Right ventricle myocardium superior (tissue), 1 donor: ENCODE data around the gene BABAM2. TPM values are rescaled to one million over a fixed set of nuclear protein-coding genes. Genes with fewer than 3 reads are reported as not detected.
A peak's percentile ranks its signal among the peaks of the same experiment; 100 is the strongest.

Source experiments
- ATAC-seq: fragments of 200-7000 bp; cut with Tn5 transposase; one replicate; pipeline ENCODE4 v1.9.1; 2020; ENCODE audit warnings: mild to moderate bottlenecking; ENCODE audit not compliant: poor library complexity
- DNase-seq: peaks from one replicate; pipeline ENCODE4 v3.0.0-alpha.2; 2020
- intact Hi-C: fragments of 100-400 bp; cut with DNase I; formaldehyde crosslinking; loops from one replicate; pipeline ENCODE4 v1.11.2; 2022
- total RNA-seq: library from RNA; stranded (reverse); fragmentation: NEBNext Ultra II Directional; extraction: Animal tissue kit (Norgen Biotek cat#: 25700); gene quantifications from one replicate; pipeline ENCODE4 v1.2.1, GENCODE V29; 2021
- donor health status: DM: no; HTN: yes; CAD: no; lungs with severe emphysema.

BABAM2 gene
- total RNA-seq, 1 donor from 2014 or later = 51.3 TPM

- no peak for ATAC-seq
- intact Hi-C loops = no loop called here
- no peak for DNase-seq
These were observed 453.6 kb downstream of the BABAM2 start for GRCh38 chr2:28343971-28344715.

GRCh38 chr2:28344756-28345373 lies 454.3 kb downstream of the BABAM2 start:
- no peak for DNase-seq
- intact Hi-C loops = no loop called here
- no peak for ATAC-seq

- DNase-seq (no peak), ATAC-seq (no peak)
- intact Hi-C loops = no loop called here
These were observed 455.1 kb downstream of the BABAM2 start for GRCh38 chr2:28345619-28346018.

GRCh38 chr2:28346587-28346986 lies 456.1 kb downstream of the BABAM2 start:
- ATAC-seq (no peak), DNase-seq (no peak)
- intact Hi-C loops = no loop called here

- DNase-seq (no peak), ATAC-seq (no peak)
- intact Hi-C loops = no loop called here
These were observed 456.7 kb downstream of the BABAM2 start for GRCh38 chr2:28347193-28347592.

GRCh38 chr2:28347596-28347995 lies 457.1 kb downstream of the BABAM2 start:
- intact Hi-C loops = no loop called here
- ATAC-seq (no peak), DNase-seq (no peak)

- DNase-seq (no peak), ATAC-seq (peak; percentile 8)
- intact Hi-C loops = no loop called here
These were observed 457.6 kb downstream of the BABAM2 start for GRCh38 chr2:28348149-28348567.

- DNase-seq (no peak), ATAC-seq (no peak)
- intact Hi-C loops = no loop called here
These were observed 458.4 kb downstream of the BABAM2 start for GRCh38 chr2:28348921-28349320.

- intact Hi-C loops = no loop called here
- ATAC-seq (no peak), DNase-seq (no peak)
These were observed 459.1 kb downstream of the BABAM2 start for GRCh38 chr2:28349546-28350165.

- DNase-seq = no peak
These were observed 459.7 kb downstream of the BABAM2 start for GRCh38 chr2:28350196-28350595.

GRCh38 chr2:28350791-28351285 lies 460.3 kb downstream of the BABAM2 start:
- intact Hi-C loops = no loop called here
- DNase-seq (no peak), ATAC-seq (no peak)

More at GRCh38 chr2:28350196-28350595, 459.7 kb downstream of the BABAM2 start:
- no peak for ATAC-seq
- intact Hi-C loops = no loop called here

GRCh38 chr2:28351621-28352020 lies 461.1 kb downstream of the BABAM2 start:
- intact Hi-C loops = no loop called here
- no peak for DNase-seq
- no peak for ATAC-seq

GRCh38 chr2:28352104-28352503 lies 461.6 kb downstream of the BABAM2 start:
- ATAC-seq = no peak
- no peak for DNase-seq
- intact Hi-C loops = no loop called here

- no peak for ATAC-seq
- no peak for DNase-seq
- intact Hi-C loops = no loop called here
These were observed 462.2 kb downstream of the BABAM2 start for GRCh38 chr2:28352610-28353195.

GRCh38 chr2:28354920-28355520 lies 464.5 kb downstream of the BABAM2 start:
- ATAC-seq (no peak), DNase-seq (no peak)
- intact Hi-C loops = no loop called here

- DNase-seq = peak; percentile 87
- ATAC-seq = peak; percentile 64
These were observed 465.1 kb downstream of the BABAM2 start for GRCh38 chr2:28355521-28356094.

GRCh38 chr2:28356095-28356911 lies 465.8 kb downstream of the BABAM2 start:
- intact Hi-C loops = no loop called here
- DNase-seq (peak; percentile 97), ATAC-seq (peak; percentile 95)

More at GRCh38 chr2:28355521-28356094, 465.1 kb downstream of the BABAM2 start:
- intact Hi-C loops = no loop called here

- ATAC-seq = no peak
- intact Hi-C loops = no loop called here
- DNase-seq = no peak
These were observed 466.5 kb downstream of the BABAM2 start for GRCh38 chr2:28357055-28357454.
